Endodermal cell (in vitro differentiated cells): ENCODE results near the gene GNAT1. TPM values are rescaled to one million over a fixed set of nuclear protein-coding genes. Genes with fewer than 3 reads are reported as not detected.

ENCODE experiments used
- DNase-seq: peaks from one replicate; pipeline ENCODE4 v3.0.0-alpha.2; 2017
- H3K27ac ChIP-seq: 2 replicates; pipeline ENCODE4 v1.5.1; 2013; ENCODE audit warnings: mild to moderate bottlenecking, low read depth, low read length, moderate library complexity
- H3K27me3 ChIP-seq: 2 replicates; pipeline ENCODE4 v1.6.1; 2013; ENCODE audit warnings: mild to moderate bottlenecking, low read length, moderate library complexity; ENCODE audit not compliant: insufficient read depth, control insufficient read depth, poor library complexity, severe bottlenecking
- H3K36me3 ChIP-seq: 2 replicates; pipeline ENCODE4 v1.7.0; 2013; ENCODE audit warnings: mild to moderate bottlenecking, low read length, moderate library complexity; ENCODE audit not compliant: control insufficient read depth, insufficient read depth
- H3K4me1 ChIP-seq: one replicate; pipeline ENCODE4 v1.7.0; 2013; ENCODE audit warnings: low read length; ENCODE audit not compliant: control insufficient read depth, insufficient read depth
- H3K4me3 ChIP-seq: 2 replicates; pipeline ENCODE4 v1.5.1; 2013; ENCODE audit warnings: mild to moderate bottlenecking, low read length, moderate library complexity
- H3K9ac ChIP-seq: 2 replicates; pipeline ENCODE4 v1.6.1; 2013; ENCODE audit warnings: mild to moderate bottlenecking, low read length, moderate library complexity; ENCODE audit not compliant: poor library complexity, severe bottlenecking; ENCODE audit errors: extremely low read depth
- H3K9me3 ChIP-seq: 2 replicates; pipeline ENCODE4 v1.6.1; 2013; ENCODE audit warnings: mild to moderate bottlenecking, low read length, moderate library complexity; ENCODE audit not compliant: control insufficient read depth
- H3K27ac Mint-ChIP-seq: 2 replicates; pipeline ENCODE4 v1.8.0; 2020; ENCODE audit warnings: mixed read lengths
- H3K27me3 Mint-ChIP-seq: 2 replicates; pipeline ENCODE4 v1.8.0; 2021; ENCODE audit warnings: mild to moderate bottlenecking, mixed read lengths; ENCODE audit not compliant: insufficient read depth
- H3K36me3 Mint-ChIP-seq: 2 replicates; pipeline ENCODE4 v1.8.0; 2020; ENCODE audit warnings: low read depth, mixed read lengths
- H3K4me1 Mint-ChIP-seq: 2 replicates; pipeline ENCODE4 v1.8.0; 2020; ENCODE audit warnings: mixed read lengths
- H3K4me3 Mint-ChIP-seq: 2 replicates; pipeline ENCODE4 v1.8.0; 2020; ENCODE audit warnings: mild to moderate bottlenecking, moderate library complexity, mixed read lengths
- H3K9me3 Mint-ChIP-seq: 2 replicates; pipeline ENCODE4 v1.8.0; 2020; ENCODE audit warnings: mild to moderate bottlenecking, mixed read lengths
- WGBS, 2 experiments: methylation state at CpG; one replicate each; pipeline versions ENCODE4 v1.1.5 to v1.1.7; 2013; ENCODE audit warnings: missing lambda C conversion rate in 2 of 2, mixed read lengths in 1 of 2; ENCODE audit not compliant: insufficient coverage in 1 of 2, insufficient read length in 1 of 2; 5-methylcytosine and 5-hydroxymethylcytosine counted together
- total RNA-seq, 2 donors: library from RNA; stranded (reverse); fragmentation: NEBNext Ultra II Directional in 1 of 2; extraction: Animal tissue kit (Norgen Biotek cat#: 25700) in 1 of 2; gene quantifications; 2 replicates in 1 of 2; 3 replicates in 1 of 2; pipeline ENCODE4 v1.2.1, GENCODE V29; 2021
- TF ChIP-seq, protein P1 (sequence below): fragments of 200-600 bp; sonication (generic); conservative IDR thresholded peaks from 2 replicates; pipeline ENCODE4 v1.5.0; 2021; ENCODE audit warnings: antibody characterized with exemption, mild to moderate bottlenecking

The GNAT1 gene
- total RNA-seq, 2 donors from 2014 or later = 0.42 to 1.2 TPM

DNA sequence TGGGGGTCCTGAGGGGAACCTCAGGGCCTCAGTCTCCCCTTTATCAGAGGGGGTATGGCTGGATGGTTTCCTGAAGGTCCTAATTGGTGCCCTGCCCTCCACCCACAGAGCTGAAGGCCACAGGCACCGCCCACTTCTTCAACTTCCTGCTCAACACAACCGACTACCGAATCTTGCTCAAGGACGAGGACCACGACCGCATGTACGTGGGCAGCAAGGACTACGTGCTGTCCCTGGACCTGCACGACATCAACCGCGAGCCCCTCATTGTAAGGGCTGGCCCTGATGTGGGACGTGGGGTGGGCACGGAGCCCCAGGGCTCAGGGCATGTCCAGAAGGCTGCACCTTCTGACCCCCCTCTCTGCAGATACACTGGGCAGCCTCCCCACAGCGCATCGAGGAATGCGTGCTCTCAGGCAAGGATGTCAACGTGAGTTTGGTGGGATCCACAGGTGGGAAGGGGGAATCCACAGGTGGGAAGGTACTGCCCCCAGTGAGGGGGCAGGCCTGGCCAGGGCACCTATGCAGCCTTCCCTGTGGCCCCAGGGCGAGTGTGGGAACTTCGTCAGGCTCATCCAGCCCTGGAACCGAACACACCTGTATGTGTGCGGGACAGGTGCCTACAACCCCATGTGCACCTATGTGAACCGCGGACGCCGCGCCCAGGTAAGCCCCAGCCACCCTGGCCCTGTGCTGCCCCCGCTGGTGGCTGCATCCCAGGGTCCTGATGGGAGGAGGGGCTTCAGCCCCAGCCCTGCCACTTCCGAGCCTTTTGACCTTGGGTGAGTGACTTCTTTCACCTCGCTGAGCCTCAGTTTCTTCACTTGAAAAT lies 17.5 kb upstream of the GNAT1 start:
- TF ChIP-seq, protein P1, sequence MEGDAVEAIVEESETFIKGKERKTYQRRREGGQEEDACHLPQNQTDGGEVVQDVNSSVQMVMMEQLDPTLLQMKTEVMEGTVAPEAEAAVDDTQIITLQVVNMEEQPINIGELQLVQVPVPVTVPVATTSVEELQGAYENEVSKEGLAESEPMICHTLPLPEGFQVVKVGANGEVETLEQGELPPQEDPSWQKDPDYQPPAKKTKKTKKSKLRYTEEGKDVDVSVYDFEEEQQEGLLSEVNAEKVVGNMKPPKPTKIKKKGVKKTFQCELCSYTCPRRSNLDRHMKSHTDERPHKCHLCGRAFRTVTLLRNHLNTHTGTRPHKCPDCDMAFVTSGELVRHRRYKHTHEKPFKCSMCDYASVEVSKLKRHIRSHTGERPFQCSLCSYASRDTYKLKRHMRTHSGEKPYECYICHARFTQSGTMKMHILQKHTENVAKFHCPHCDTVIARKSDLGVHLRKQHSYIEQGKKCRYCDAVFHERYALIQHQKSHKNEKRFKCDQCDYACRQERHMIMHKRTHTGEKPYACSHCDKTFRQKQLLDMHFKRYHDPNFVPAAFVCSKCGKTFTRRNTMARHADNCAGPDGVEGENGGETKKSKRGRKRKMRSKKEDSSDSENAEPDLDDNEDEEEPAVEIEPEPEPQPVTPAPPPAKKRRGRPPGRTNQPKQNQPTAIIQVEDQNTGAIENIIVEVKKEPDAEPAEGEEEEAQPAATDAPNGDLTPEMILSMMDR = peak; percentile 64
- H3K9me3 ChIP-seq = no peaks in the 10 kb centered on the region
- no peaks in the 10 kb centered on the region for H3K27me3 ChIP-seq
- Mint-ChIP-seq H3K4me3 (no peak overlapping the region), H3K4me1 (peaks cover 10% of the 10 kb centered on the region), H3K36me3 (peaks cover 35% of the 10 kb centered on the region), H3K9me3 (no peaks in the 10 kb centered on the region), H3K27me3 (no peaks in the 10 kb centered on the region), H3K27ac (no peak overlapping the region)
- no peak overlapping the region for H3K27ac ChIP-seq
- no peaks in the 10 kb centered on the region for H3K4me1 ChIP-seq
- WGBS, 2 experiments = 94 to 97% methylated on average over 21 to 29 of the region's 29 CpGs
- no peak overlapping the region for H3K9ac ChIP-seq
- H3K4me3 ChIP-seq = no peak overlapping the region
- DNase-seq = peak; percentile 72
- peaks cover 5% of the 10 kb centered on the region for H3K36me3 ChIP-seq

DNA sequence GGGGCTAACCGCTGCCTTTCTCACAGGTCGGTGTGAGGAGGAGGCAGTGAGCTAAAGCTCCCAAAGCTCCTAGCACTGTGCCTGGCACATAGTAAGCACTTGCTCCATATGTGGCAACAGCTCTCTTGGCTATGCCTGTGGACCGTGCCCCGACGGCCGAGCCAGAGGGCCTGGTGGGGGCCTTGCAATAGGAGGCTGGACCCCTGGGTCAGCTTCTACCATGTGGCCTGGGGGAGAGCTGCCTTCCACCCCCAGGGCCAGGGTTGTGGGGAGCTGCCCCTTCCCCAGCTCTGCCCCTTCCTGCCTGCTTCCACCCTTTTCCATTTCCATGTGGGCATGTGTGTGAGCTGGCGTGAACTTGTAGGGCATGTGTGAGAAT lies 16.9 kb upstream of the GNAT1 start:
- WGBS, 2 experiments = 95 to 96% methylated on average over 3 to 7 of the region's 7 CpGs
- H3K36me3 ChIP-seq = peaks cover 5% of the 10 kb centered on the region
- no peak for DNase-seq
- peaks cover 35% of the 10 kb centered on the region for H3K36me3 Mint-ChIP-seq
- H3K9ac ChIP-seq = no peak overlapping the region
- TF ChIP-seq, protein P1 = no peak
- no peaks in the 10 kb centered on the region for H3K27me3 Mint-ChIP-seq
- H3K27ac ChIP-seq = no peak overlapping the region
- no peaks in the 10 kb centered on the region for H3K9me3 Mint-ChIP-seq
- no peaks in the 10 kb centered on the region for H3K27me3 ChIP-seq
- H3K4me1 ChIP-seq = no peaks in the 10 kb centered on the region
- H3K9me3 ChIP-seq = no peaks in the 10 kb centered on the region
- peaks cover 12% of the 10 kb centered on the region for H3K4me1 Mint-ChIP-seq
- H3K27ac Mint-ChIP-seq = no peak overlapping the region
- no peak overlapping the region for H3K4me3 ChIP-seq
- no peak overlapping the region for H3K4me3 Mint-ChIP-seq

DNA sequence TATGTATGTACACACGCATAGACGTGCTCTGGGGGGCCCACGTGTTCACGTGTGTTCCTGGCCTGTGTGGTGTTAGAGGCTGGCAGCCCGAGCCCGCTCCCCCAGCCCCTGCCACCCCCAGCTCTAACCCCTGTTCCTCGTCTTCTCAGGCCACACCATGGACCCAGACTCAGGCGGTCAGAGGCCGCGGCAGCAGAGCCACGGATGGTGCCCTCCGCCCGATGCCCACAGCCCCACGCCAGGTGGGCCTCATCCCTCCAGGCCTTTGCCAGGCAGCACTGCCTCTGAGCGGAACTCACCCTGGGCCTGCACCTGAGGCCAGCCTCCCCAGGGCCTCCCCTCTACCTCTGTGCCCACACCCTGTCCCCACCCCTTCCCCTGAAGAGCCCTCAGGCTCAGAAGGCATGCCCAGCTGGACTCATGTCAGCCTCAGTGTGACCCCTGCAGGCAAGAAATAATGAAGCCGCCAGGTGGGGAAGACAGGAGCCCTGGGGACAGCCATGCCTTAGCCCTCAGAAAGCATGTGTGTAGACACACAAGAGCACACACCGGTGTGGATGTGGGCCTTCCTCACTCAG lies 16.4 kb upstream of the GNAT1 start:
- Histone ChIP-seq H3K9ac (no peak overlapping the region), H3K27ac (no peak overlapping the region), H3K9me3 (no peaks in the 10 kb centered on the region), H3K27me3 (no peaks in the 10 kb centered on the region), H3K4me1 (no peaks in the 10 kb centered on the region), H3K4me3 (no peak overlapping the region), H3K36me3 (peaks cover 5% of the 10 kb centered on the region)
- no peak for DNase-seq
- TF ChIP-seq, protein P1 = peak; percentile 24
- peaks cover 37% of the 10 kb centered on the region for H3K36me3 Mint-ChIP-seq
- H3K27ac Mint-ChIP-seq = no peak overlapping the region
- H3K27me3 Mint-ChIP-seq = no peaks in the 10 kb centered on the region
- H3K4me1 Mint-ChIP-seq = peaks cover 13% of the 10 kb centered on the region
- H3K9me3 Mint-ChIP-seq = no peaks in the 10 kb centered on the region
- no peak overlapping the region for H3K4me3 Mint-ChIP-seq
- WGBS, 2 experiments = 90 to 92% methylated on average over 13 to 17 of the region's 17 CpGs
